Skeletal muscle tissue (tissue), 4 donors: ENCODE measurements around the gene CCDC195. TPM values are rescaled to one million over a fixed set of nuclear protein-coding genes. Genes with fewer than 3 reads are reported as not detected.

Experiments used
- H3K27ac ChIP-seq: one replicate; pipeline ENCODE4 v1.7.0; 2013; ENCODE audit warnings: mild to moderate bottlenecking, low read depth, low read length, inconsistent platforms
- H3K27me3 ChIP-seq, 3 donors: one replicate each; pipeline ENCODE4 v1.7.0; 2013; ENCODE audit warnings: low read length in 3 of 3; ENCODE audit not compliant: control insufficient read depth in 3 of 3, insufficient read depth in 3 of 3
- H3K36me3 ChIP-seq, 3 donors: one replicate each; pipeline ENCODE4 v1.7.0; 2013; ENCODE audit warnings: low read length in 3 of 3; ENCODE audit not compliant: control insufficient read depth in 3 of 3, insufficient read depth in 3 of 3
- H3K4me1 ChIP-seq, 3 donors: one replicate each; pipeline ENCODE4 v1.7.0; 2013; ENCODE audit warnings: low read length in 3 of 3, mild to moderate bottlenecking in 3 of 3; ENCODE audit not compliant: control insufficient read depth in 3 of 3, insufficient read depth in 3 of 3
- H3K4me3 ChIP-seq, 3 donors: one replicate each; pipeline ENCODE4 v1.7.0; 2013; ENCODE audit warnings: low read length in 3 of 3
- H3K9ac ChIP-seq, 3 donors: one replicate each; pipeline ENCODE4 v1.7.0; 2013; ENCODE audit warnings: low read length in 3 of 3, mild to moderate bottlenecking in 3 of 3, moderate library complexity in 2 of 3, low read depth in 1 of 3
- H3K9me3 ChIP-seq, 3 donors: one replicate each; pipeline ENCODE4 v1.7.0; 2013; ENCODE audit warnings: low read length in 3 of 3; ENCODE audit not compliant: control insufficient read depth in 3 of 3
- total RNA-seq: library from RNA; depleted of rRNA; stranded (reverse); fragments of >200 nt; gene quantifications from one replicate; pipeline ENCODE4 v1.2.3, GENCODE V29; 2014
- donor health status: Osteomylitis.

Gene CCDC195
- not detected for total RNA-seq

DNA sequence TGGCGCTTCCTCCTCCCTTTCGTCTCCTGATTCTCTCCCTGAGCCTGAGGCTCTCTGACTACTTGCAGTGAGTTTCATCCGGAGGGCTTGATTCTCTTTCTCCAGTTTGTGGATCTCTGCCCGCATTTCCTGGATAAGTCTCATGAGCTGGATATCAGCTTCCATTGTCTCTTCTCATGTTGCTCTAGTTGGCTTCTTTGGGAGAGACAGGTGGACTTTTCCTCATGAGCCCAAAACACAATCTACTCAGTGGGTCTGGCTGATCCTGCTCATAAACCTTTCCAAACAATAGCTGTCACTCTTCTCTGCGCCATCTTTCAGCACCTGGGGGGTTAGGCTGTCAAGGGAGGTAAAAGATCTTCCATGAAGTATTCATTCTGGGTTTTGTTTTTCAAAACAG lies at the start of gene CCDC195:
CCDC195 (minus strand) TSS at position 165 of the 400 bp plus-strand sequence; CDS start at position 165, 0 bp downstream.
- H3K27me3 ChIP-seq = no peaks in the 10 kb centered on the region
- H3K9me3 ChIP-seq = no peaks in the 10 kb centered on the region
- peaks cover 0 to 8% (median 3%) of the 10 kb centered on the region in 3 donors for H3K4me1 ChIP-seq
- H3K36me3 ChIP-seq = no peaks in the 10 kb centered on the region
- H3K9ac ChIP-seq = no peak within 1 kb of the TSS
- no peak within 1 kb of the TSS for H3K27ac ChIP-seq
- no peak within 1 kb of the TSS for H3K4me3 ChIP-seq

DNA sequence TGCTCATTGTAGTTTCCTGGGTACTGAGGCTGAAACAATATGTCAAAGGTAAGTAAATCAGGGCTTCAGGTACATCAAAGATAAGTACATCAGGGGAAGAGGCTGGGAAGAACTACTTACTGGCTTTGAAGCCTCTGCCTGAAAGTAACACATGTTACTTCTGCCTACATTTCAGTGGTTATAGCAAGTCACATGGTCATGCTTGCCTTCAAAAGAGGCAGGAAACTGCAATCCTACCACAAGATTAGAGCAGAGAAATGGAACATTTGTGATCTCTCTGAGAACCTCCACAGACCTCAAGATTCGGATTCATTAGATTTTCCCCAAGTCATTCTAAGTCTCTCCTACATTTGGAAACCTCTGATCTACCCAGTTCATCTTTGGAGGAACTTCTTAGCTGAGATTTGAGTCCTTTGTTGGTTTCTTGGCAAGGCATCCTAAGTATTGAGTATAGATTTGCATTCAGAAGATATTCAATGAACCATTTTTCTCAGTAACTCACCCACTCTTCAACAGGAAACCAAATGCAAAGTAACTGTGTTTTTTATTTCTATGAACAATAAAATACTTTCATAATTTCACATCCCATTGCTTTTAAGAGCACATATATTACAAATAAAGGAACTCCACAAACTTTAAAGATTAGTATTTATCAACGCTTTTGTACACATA lies 48.5 kb upstream of the CCDC195 start:
- H3K27me3 ChIP-seq = no peaks in the 10 kb centered on the region
- no peaks in the 10 kb centered on the region for H3K36me3 ChIP-seq
- H3K4me1 ChIP-seq = no peaks in the 10 kb centered on the region
- H3K4me3 ChIP-seq = no peak overlapping the region
- H3K27ac ChIP-seq = no peak overlapping the region
- no peak overlapping the region for H3K9ac ChIP-seq
- H3K9me3 ChIP-seq = no peaks in the 10 kb centered on the region

DNA sequence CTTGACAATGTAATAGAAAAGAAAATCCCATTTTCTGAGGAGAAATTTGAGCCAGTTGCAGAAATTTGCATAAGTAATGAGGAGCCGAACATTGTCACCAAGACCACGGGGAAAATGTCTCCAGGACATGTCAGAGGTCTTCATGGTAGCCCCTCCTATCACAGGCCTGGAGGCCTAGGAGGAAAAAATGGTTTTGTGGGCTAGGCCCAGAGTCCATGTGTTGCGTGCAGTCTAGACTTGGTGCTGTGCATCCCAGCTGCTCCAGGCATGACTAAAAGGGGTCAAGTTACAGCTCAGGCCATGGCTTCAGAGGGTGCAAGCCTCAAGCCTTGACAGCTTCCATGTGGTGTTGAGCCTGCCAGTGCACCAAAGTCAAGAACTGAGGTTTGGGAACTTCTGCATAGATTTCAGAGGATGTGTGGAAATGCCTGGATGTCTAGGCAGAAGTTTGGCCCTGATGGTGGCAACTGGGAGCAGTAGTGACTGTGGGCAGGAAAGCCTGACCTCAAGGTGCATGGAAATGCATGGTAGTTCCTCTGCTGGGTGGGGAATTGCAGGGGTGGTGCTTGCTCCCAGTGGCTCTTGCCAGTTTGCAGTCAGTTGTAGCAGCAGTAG lies 41.9 kb upstream of the CCDC195 start:
- peaks cover 0 to 7% (median 6%) of the 10 kb centered on the region in 3 donors for H3K9me3 ChIP-seq

DNA sequence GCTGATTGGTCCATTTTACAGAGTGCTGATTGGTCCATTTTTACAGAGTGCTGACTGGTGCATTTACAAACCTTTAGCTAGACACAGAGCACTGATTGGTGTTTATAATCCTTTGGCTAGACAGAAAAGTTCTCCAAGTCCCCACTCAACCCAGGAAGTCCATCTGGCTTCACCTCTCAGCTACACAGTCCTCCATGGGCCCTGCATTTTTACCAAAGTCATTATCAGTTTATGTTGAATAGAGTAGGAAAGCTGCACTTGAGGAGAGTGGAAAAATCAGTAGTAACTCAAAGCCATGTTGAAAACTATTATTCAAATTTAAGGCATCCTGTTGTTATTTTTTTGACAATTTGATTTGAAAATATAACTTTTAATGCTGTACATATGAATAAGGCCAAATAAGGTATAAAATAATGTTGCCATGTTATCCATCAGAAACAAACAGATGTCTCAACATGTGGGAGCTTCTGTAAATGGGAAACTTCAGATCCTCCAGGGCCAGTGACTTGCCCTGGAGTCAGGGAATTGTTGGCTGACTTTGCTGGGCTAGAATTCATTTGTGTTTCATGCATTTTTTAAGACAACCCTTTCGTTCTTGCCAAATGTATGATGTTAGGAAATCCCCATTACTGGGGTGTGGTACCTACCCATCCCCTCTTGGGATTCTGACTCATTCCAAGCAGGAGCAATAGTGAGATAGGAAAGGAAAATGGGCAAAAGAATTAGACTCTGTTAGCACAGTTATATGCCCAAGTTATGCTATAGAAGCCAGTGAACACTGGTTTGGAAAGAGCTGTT lies 37.8 kb upstream of the CCDC195 start:
- Histone ChIP-seq H3K27ac (peak overlapping the region; percentile 30), H3K9ac (no peak overlapping the region), H3K4me1 (no peaks in the 10 kb centered on the region), H3K4me3 (no peak overlapping the region), H3K9me3 (peaks cover 0 to 7% (median 6%) of the 10 kb centered on the region in 3 donors), H3K27me3 (no peaks in the 10 kb centered on the region), H3K36me3 (peaks cover 0 to 1% (median 0%) of the 10 kb centered on the region in 3 donors)

More for the DNA sequence above, 41.9 kb upstream of the CCDC195 start:
- Histone ChIP-seq H3K36me3 (peaks cover 0 to 1% (median 0%) of the 10 kb centered on the region in 3 donors), H3K27ac (no peak overlapping the region), H3K4me3 (no peak overlapping the region), H3K9ac (no peak overlapping the region), H3K4me1 (no peaks in the 10 kb centered on the region), H3K27me3 (no peaks in the 10 kb centered on the region)

GRCh38 chr2:224751996-224752698 lies 36.0 kb upstream of the CCDC195 start:
- no peaks in the 10 kb centered on the region for H3K9me3 ChIP-seq

DNA sequence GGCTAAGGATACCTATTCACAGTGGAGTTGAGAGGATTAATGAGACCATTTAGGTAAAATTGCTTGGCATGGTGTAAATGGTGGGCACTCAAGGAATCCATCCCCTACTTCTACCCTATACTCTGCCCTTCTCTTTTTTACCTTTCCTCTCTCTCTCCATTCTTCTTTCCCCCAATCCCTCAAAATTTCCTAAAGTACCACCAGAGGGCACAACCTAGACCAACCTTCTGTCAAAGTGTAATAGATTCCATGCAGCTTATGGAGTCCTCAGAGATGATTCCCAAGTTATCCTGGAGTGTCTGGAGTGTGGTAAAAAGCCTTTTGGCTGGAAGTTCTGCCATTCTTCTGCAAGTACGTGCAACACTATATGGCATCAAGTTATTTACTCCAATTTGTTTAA lies 33.0 kb upstream of the CCDC195 start:
- H3K9me3 ChIP-seq = no peaks in the 10 kb centered on the region
- no peaks in the 10 kb centered on the region for H3K4me1 ChIP-seq
- no peak overlapping the region for H3K27ac ChIP-seq
- H3K27me3 ChIP-seq = no peaks in the 10 kb centered on the region
- no peak overlapping the region for H3K9ac ChIP-seq
- H3K36me3 ChIP-seq = no peaks in the 10 kb centered on the region
- H3K4me3 ChIP-seq = no peak overlapping the region

More at GRCh38 chr2:224751996-224752698, 36.0 kb upstream of the CCDC195 start:
- Histone ChIP-seq H3K4me1 (no peaks in the 10 kb centered on the region), H3K36me3 (no peaks in the 10 kb centered on the region), H3K4me3 (no peak overlapping the region), H3K27me3 (no peaks in the 10 kb centered on the region), H3K27ac (no peak overlapping the region), H3K9ac (no peak overlapping the region)

DNA sequence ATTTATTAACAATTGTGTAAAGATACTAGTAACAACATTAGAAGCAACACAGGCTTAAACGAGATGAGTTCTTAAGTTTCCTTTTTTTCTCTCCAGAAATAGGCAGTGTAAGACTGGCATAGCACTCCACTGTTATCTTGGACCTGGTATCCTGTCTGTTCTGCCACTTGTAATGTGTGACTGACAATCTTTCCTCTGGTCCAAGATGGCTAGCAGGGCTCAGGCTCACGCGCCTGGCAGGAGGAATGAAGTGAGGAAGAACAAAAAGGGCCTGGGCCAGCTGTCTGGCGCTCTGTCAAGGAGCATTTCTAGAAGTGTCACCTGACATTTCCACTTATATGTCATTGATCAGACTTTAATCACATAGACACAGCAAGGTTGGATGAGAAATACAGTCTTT lies 31.6 kb upstream of the CCDC195 start:
- Histone ChIP-seq H3K27ac (no peak overlapping the region), H3K27me3 (no peaks in the 10 kb centered on the region), H3K9me3 (no peaks in the 10 kb centered on the region), H3K36me3 (no peaks in the 10 kb centered on the region), H3K4me3 (no peak overlapping the region), H3K9ac (no peak overlapping the region), H3K4me1 (no peaks in the 10 kb centered on the region)

GRCh38 chr2:224736227-224736626 lies 20.1 kb upstream of the CCDC195 start:
- no peaks in the 10 kb centered on the region for H3K27me3 ChIP-seq
- no peak overlapping the region for H3K4me3 ChIP-seq

DNA sequence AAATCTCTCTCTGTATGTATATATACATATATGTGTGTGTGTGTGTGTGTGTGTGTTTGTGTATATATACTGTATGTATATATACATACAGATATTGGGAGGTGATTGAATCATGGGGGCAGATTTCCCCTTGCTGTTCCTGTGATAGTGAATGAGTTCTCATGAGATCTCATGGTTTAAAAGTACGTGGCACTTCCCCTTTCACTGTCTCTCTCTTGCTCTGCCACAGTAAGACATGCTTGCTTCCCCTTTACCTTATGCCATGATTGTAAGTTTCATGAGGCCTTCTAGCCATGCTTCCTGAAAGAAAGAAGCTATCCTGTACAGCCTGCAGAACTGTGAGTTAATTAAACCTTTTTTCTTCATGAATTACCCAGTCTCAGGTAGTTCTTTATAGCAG lies 18.8 kb upstream of the CCDC195 start:
- H3K36me3 ChIP-seq = no peaks in the 10 kb centered on the region
- no peak overlapping the region for H3K4me3 ChIP-seq
- H3K27me3 ChIP-seq = no peaks in the 10 kb centered on the region
- H3K4me1 ChIP-seq = no peaks in the 10 kb centered on the region
- no peak overlapping the region for H3K9ac ChIP-seq
- H3K9me3 ChIP-seq = no peaks in the 10 kb centered on the region
- no peak overlapping the region for H3K27ac ChIP-seq

More at GRCh38 chr2:224736227-224736626, 20.1 kb upstream of the CCDC195 start:
- no peak overlapping the region for H3K27ac ChIP-seq
- no peak overlapping the region for H3K9ac ChIP-seq
- no peaks in the 10 kb centered on the region for H3K36me3 ChIP-seq
- no peaks in the 10 kb centered on the region for H3K4me1 ChIP-seq
- H3K9me3 ChIP-seq = no peaks in the 10 kb centered on the region
